IMR-90 (cell line): ENCODE measurements around the gene FAR2. TPM values are rescaled to one million over a fixed set of nuclear protein-coding genes. Genes with fewer than 3 reads are reported as not detected.

ENCODE experiments used
- ATAC-seq: fragments of 200-7000 bp; cut with Tn5 transposase; 2 replicates; pipeline ENCODE4 v1.9.1; 2020; ENCODE audit warnings: low read depth, mild to moderate bottlenecking, moderate library complexity
- BruUV-seq: library from RNA; stranded (reverse); fragments of 400-500 nt; replicated peaks from 2 replicates; lab custom pipeline; 2021; lab: Mats Ljungman, UMichigan
- CTCF ChIA-PET: fragments of 300-600 bp; formaldehyde crosslinking; extraction: SDS; loops from one replicate; lab custom pipeline; 2021; ENCODE audit warnings: antibody characterized with exemption; lab: Yijun Ruan, JAX
- POLR2A ChIA-PET: fragments of 300-600 bp; sonication (Branson Sonifier 250); formaldehyde crosslinking; loops from one replicate; lab custom pipeline; 2022; ENCODE audit warnings: antibody characterized with exemption; ENCODE audit not compliant: unreplicated experiment; lab: Charles Lee
- DNase-seq: peaks from one replicate; pipeline ENCODE4 v3.0.0; 2013
- H2AFZ ChIP-seq: replicated peaks from 2 replicates; pipeline ENCODE3; 2013; ENCODE audit warnings: low read length, mild to moderate bottlenecking; ENCODE audit not compliant: poor library complexity
- H2AK5ac ChIP-seq: 2 replicates; pipeline ENCODE4 v1.6.1; 2013; ENCODE audit warnings: low read depth, low read length, inconsistent platforms
- H2AK9ac ChIP-seq: replicated peaks from 2 replicates; pipeline ENCODE3; 2013; ENCODE audit warnings: mild to moderate bottlenecking, low read depth, low read length, moderate library complexity; ENCODE audit not compliant: poor library complexity
- H2BK120ac ChIP-seq: 2 replicates; pipeline ENCODE4 v1.6.1; 2013; ENCODE audit warnings: low read depth, low read length, inconsistent platforms
- H2BK15ac ChIP-seq: 3 replicates; pipeline ENCODE4 v1.6.1; 2013; ENCODE audit warnings: low read depth, low read length, inconsistent platforms
- H2BK20ac ChIP-seq: 2 replicates; pipeline ENCODE4 v1.6.1; 2013; ENCODE audit warnings: low read depth, mild to moderate bottlenecking, inconsistent platforms, low read length, moderate library complexity
- H2BK5ac ChIP-seq: 2 replicates; pipeline ENCODE4 v1.6.1; 2013; ENCODE audit warnings: mild to moderate bottlenecking, low read depth, low read length, inconsistent platforms; ENCODE audit not compliant: poor library complexity, severe bottlenecking
- H3K14ac ChIP-seq: replicated peaks from 2 replicates; pipeline ENCODE4 v1.6.1; 2013; ENCODE audit warnings: low read depth, low read length, inconsistent platforms
- H3K18ac ChIP-seq: 2 replicates; pipeline ENCODE4 v1.6.1; 2013; ENCODE audit warnings: low read depth, low read length, control low read depth
- H3K23ac ChIP-seq: 2 replicates; pipeline ENCODE4 v1.6.1; 2013; ENCODE audit warnings: low read depth, low read length, inconsistent platforms
- H3K27ac ChIP-seq: 2 replicates; pipeline ENCODE4 v1.5.1; 2013; ENCODE audit warnings: mild to moderate bottlenecking, control low read depth, low read length; ENCODE audit not compliant: insufficient read depth
- H3K27me3 ChIP-seq: 2 replicates; pipeline ENCODE4 v1.6.1; 2013; ENCODE audit warnings: low read length; ENCODE audit not compliant: control insufficient read depth, insufficient read depth
- H3K36me3 ChIP-seq: 2 replicates; pipeline ENCODE4 v1.6.1; 2013; ENCODE audit warnings: low read length, mixed read lengths; ENCODE audit not compliant: control insufficient read depth, insufficient read depth
- H3K4ac ChIP-seq: 2 replicates; pipeline ENCODE4 v1.6.1; 2013; ENCODE audit warnings: low read depth, low read length, inconsistent platforms
- H3K4me1 ChIP-seq: 2 replicates; pipeline ENCODE4 v1.6.1; 2013; ENCODE audit warnings: low read length, mixed read lengths; ENCODE audit not compliant: control insufficient read depth, insufficient read depth
- H3K4me2 ChIP-seq: 2 replicates; pipeline ENCODE4 v1.6.1; 2013; ENCODE audit warnings: low read depth, mild to moderate bottlenecking, control low read depth, low read length, moderate library complexity
- H3K4me3 ChIP-seq: 2 replicates; pipeline ENCODE4 v1.5.1; 2013; ENCODE audit warnings: low read depth, mild to moderate bottlenecking, control low read depth, low read length, moderate library complexity; ENCODE audit not compliant: insufficient read depth
- H3K56ac ChIP-seq: 2 replicates; pipeline ENCODE4 v1.6.1; 2013; ENCODE audit warnings: low read length, inconsistent platforms; ENCODE audit not compliant: insufficient read depth; ENCODE audit errors: extremely low read depth
- H3K79me1 ChIP-seq, 2 experiments: 2 replicates each; pipeline ENCODE4 v1.6.1; 2013; ENCODE audit warnings: low read length in 2 of 2, inconsistent platforms in 1 of 2, low read depth in 1 of 2
- H3K9ac ChIP-seq: 2 replicates; pipeline ENCODE4 v1.6.1; 2013; ENCODE audit warnings: low read depth, low read length, control low read depth
- H3K9me1 ChIP-seq: 2 replicates; pipeline ENCODE4 v1.6.1; 2013; ENCODE audit warnings: low read length, inconsistent platforms; ENCODE audit not compliant: insufficient read depth
- H3K9me3 ChIP-seq: 2 replicates; pipeline ENCODE4 v1.6.1; 2013; ENCODE audit warnings: low read length; ENCODE audit not compliant: control insufficient read depth, insufficient read depth
- H4K20me1 ChIP-seq: 2 replicates; pipeline ENCODE4 v1.6.1; 2013; ENCODE audit warnings: low read length, inconsistent platforms; ENCODE audit not compliant: insufficient read depth
- H4K5ac ChIP-seq: 2 replicates; pipeline ENCODE4 v1.6.1; 2013; ENCODE audit warnings: mild to moderate bottlenecking, low read depth, low read length, control low read depth
- H4K8ac ChIP-seq, 2 experiments: 2 replicates each; pipeline ENCODE4 v1.6.1; 2013; ENCODE audit warnings: low read depth in 2 of 2, low read length in 2 of 2, control low read depth in 1 of 2, inconsistent platforms in 1 of 2
- H4K91ac ChIP-seq: 2 replicates; pipeline ENCODE4 v1.6.1; 2013; ENCODE audit warnings: low read depth, low read length, inconsistent platforms; ENCODE audit not compliant: insufficient read depth
- BHLHE40 ChIP-seq: fragments of 150-350 bp; IDR thresholded peaks from 2 replicates; pipeline ENCODE4 v1.6.1; 2016; ENCODE audit warnings: mild to moderate bottlenecking, low read depth, low read length
- CEBPB ChIP-seq: IDR thresholded peaks from 2 replicates; pipeline ENCODE4 v1.6.1; 2012; ENCODE audit warnings: low read depth, low read length, improper control_type of control experiment
- CHD1 ChIP-seq: IDR thresholded peaks from 2 replicates; pipeline ENCODE4 v1.6.1; 2012; ENCODE audit warnings: low read depth, low read length, improper control_type of control experiment
- CTCF ChIP-seq: conservative IDR thresholded peaks from 2 replicates; pipeline ENCODE4 v1.5.1; 2012; ENCODE audit warnings: mild to moderate bottlenecking, low read depth, low read length, improper control_type of control experiment
- ELK1 ChIP-seq: fragments of 150-350 bp; IDR thresholded peaks from 2 replicates; pipeline ENCODE4 v1.6.1; 2016; ENCODE audit warnings: low read depth, mild to moderate bottlenecking, low read length, moderate library complexity, borderline replicate concordance
- FOS ChIP-seq: fragments of 150-350 bp; IDR thresholded peaks from 2 replicates; pipeline ENCODE4 v1.6.1; 2016; ENCODE audit warnings: low read depth, low read length
- MAFK ChIP-seq: IDR thresholded peaks from 2 replicates; pipeline ENCODE4 v1.6.1; 2012; ENCODE audit warnings: low read depth, low read length, improper control_type of control experiment
- MAZ ChIP-seq: IDR thresholded peaks from 2 replicates; pipeline ENCODE4 v1.6.1; 2012; ENCODE audit warnings: low read depth, mild to moderate bottlenecking, low read length, improper control_type of control experiment, moderate library complexity, borderline replicate concordance
- MXI1 ChIP-seq: IDR thresholded peaks from 2 replicates; pipeline ENCODE4 v1.6.1; 2012; ENCODE audit warnings: low read depth, mild to moderate bottlenecking, low read length, moderate library complexity, borderline replicate concordance
- NFE2L2 ChIP-seq: fragments of 150-350 bp; IDR thresholded peaks from 2 replicates; pipeline ENCODE4 v1.6.1; 2016; ENCODE audit warnings: low read depth, mild to moderate bottlenecking, low read length
- POLR2A ChIP-seq: IDR thresholded peaks from 2 replicates; pipeline ENCODE4 v1.6.1; 2012; ENCODE audit warnings: mild to moderate bottlenecking, low read depth, low read length
- RAD21 ChIP-seq: IDR thresholded peaks from 2 replicates; pipeline ENCODE4 v1.6.1; 2012; ENCODE audit warnings: low read length, improper control_type of control experiment
- RCOR1 ChIP-seq: IDR thresholded peaks from 2 replicates; pipeline ENCODE4 v1.6.1; 2012; ENCODE audit warnings: mild to moderate bottlenecking, low read length, improper control_type of control experiment; ENCODE audit not compliant: insufficient replicate concordance
- RFX5 ChIP-seq: IDR thresholded peaks from 2 replicates; pipeline ENCODE4 v1.8.0; 2012; ENCODE audit warnings: low read depth, mild to moderate bottlenecking, low read length, moderate library complexity
- SMC3 ChIP-seq: fragments of 150-350 bp; IDR thresholded peaks from 2 replicates; pipeline ENCODE4 v1.6.1; 2016; ENCODE audit warnings: low read depth, mild to moderate bottlenecking, antibody characterized with exemption, low read length, moderate library complexity
- USF2 ChIP-seq: fragments of 150-350 bp; IDR thresholded peaks from 2 replicates; pipeline ENCODE4 v1.6.1; 2017; ENCODE audit warnings: mild to moderate bottlenecking, antibody characterized with exemption, low read length, low read depth
- WGBS, 2 experiments: methylation state at CpG; one replicate each; pipeline versions ENCODE4 v1.1.5 to v1.1.7; 2013; ENCODE audit warnings: missing lambda C conversion rate in 2 of 2; ENCODE audit not compliant: insufficient read length in 1 of 2; ENCODE audit errors: extremely low coverage in 2 of 2; 5-methylcytosine and 5-hydroxymethylcytosine counted together
- dilution Hi-C: fragments of 300-500 bp; cut with HindIII; formaldehyde crosslinking; loops from one replicate; pipeline ENCODE4 v1.14.3; 2018; ENCODE audit warnings: low sequenced_read_pairs; ENCODE audit not compliant: unreplicated experiment
- in situ Hi-C: fragments of 300-500 bp; cut with MboI; formaldehyde crosslinking; loops from 3 replicates; pipeline ENCODE4 v1.14.3; 2019; ENCODE audit warnings: low sequenced_read_pairs, inconsistent platforms, mixed read lengths
- intact Hi-C: fragments of 100-400 bp; cut with micrococcal nuclease; formaldehyde crosslinking; loops from 2 replicates; pipeline ENCODE4 v1.10.0; 2022
- polyA plus RNA-seq, 3 experiments: library from polyadenylated mRNA; depleted of rRNA; stranded (reverse); fragments of >200 nt; gene quantifications; 2 replicates each; pipeline ENCODE4 v1.2.3, GENCODE V29; 2012; ENCODE audit warnings: low replicate concordance in 1 of 3
- total RNA-seq: library from RNA; depleted of rRNA; stranded (reverse); fragments of >200 nt; gene quantifications from 2 replicates; pipeline ENCODE4 v1.2.3, GENCODE V29; 2012

The FAR2 gene
- total and polyA plus RNA-seq, 2 of the 4 experiments (the other 2 are of a cell fraction), result 1.1 to 2.0 TPM

- no peak overlapping the region for H3K23ac ChIP-seq
- ChIA-PET CTCF (no interaction called here), POLR2A (no interaction called here)
- no peak overlapping the region for H2AK5ac ChIP-seq
- peaks cover 16 to 43% of the 10 kb centered on the region in 2 experiments for H3K79me1 ChIP-seq
- H3K4me1 ChIP-seq, result no peaks in the 10 kb centered on the region
- H3K56ac ChIP-seq, result no peak overlapping the region
- in situ Hi-C loops, result no loop called here
- dilution Hi-C loops, result no loop called here
- no peak overlapping the region for H2AFZ ChIP-seq
- no peak overlapping the region for H2BK15ac ChIP-seq
- no peak overlapping the region for H3K4me2 ChIP-seq
- no peaks in the 10 kb centered on the region for H3K9me3 ChIP-seq
- H4K20me1 ChIP-seq, result peaks cover 5% of the 10 kb centered on the region; the same call in 1 of the 2 replicates
- WGBS, 2 experiments, result 100% methylated on average over 1 to 2 of the region's 4 CpGs
- H4K91ac ChIP-seq, result no peak overlapping the region
- H3K4me3 ChIP-seq, result no peak overlapping the region
- no peaks in the 10 kb centered on the region for H3K9me1 ChIP-seq
- no peak overlapping the region for H3K9ac ChIP-seq
- H2BK120ac ChIP-seq, result no peak overlapping the region
- TF ChIP-seq MAZ (no peak), MAFK (no peak), CTCF (no peak), RAD21 (no peak), BHLHE40 (no peak), MXI1 (no peak), NFE2L2 (no peak), POLR2A (no peak), SMC3 (no peak), CHD1 (no peak), ELK1 (no peak), CEBPB (no peak), RFX5 (no peak), FOS (no peak), USF2 (no peak), RCOR1 (no peak)
- H2AK9ac ChIP-seq, result no peak overlapping the region
- no peak overlapping the region for H3K18ac ChIP-seq
- no peaks in the 10 kb centered on the region for H3K27me3 ChIP-seq
- no TSS peak for BruUV-seq
- H3K14ac ChIP-seq, result no peak overlapping the region
- H4K5ac ChIP-seq, result no peak overlapping the region
- no peak for ATAC-seq
- no peaks in the 10 kb centered on the region for H3K36me3 ChIP-seq
- no peak overlapping the region for H3K4ac ChIP-seq
- no peak overlapping the region for H2BK5ac ChIP-seq
- no peak overlapping the region for H3K27ac ChIP-seq
- H2BK20ac ChIP-seq, result no peak overlapping the region
- intact Hi-C loops, result no loop called here
- no peak for DNase-seq
- no peak overlapping the region for H4K8ac ChIP-seq
These were observed 225.8 kb downstream of the FAR2 start for GRCh38 chr12:29374913-29375312.
